ENCODE measurements around the gene SRP14.
"Not testable (repeated sequence)": the region's sequence is repeated elsewhere in the genome, so short reads cannot be mapped to it uniquely, and the experiment has no call there.

Gene SRP14

DNA sequence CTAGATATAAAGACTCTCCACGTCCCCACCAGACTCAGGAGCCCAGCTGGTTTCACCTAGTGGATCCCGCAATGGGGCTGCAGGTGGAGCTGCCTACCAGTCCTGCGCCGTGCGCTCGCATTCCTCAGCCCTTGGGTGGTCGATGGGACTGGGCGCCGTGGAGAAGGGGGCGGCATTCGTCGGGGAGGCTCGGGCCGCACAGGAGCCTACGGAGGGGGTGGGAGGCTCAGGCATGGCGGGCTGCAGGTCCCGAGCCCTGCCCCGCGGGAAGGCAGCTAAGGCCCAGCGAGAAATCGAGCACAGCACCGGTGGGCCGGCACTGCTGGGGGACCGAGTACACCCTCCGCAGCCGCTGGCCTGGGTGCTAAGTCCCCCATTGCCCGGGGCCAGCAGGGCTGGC is 35.7 kb upstream of the SRP14 start:
- not testable (repeated sequence) for H3K9ac ChIP-seq (ENCODE audit: low read length); H3K4me1 ChIP-seq (ENCODE audit: control insufficient read depth, insufficient read depth, low read length); H3K4me3 ChIP-seq (ENCODE audit: low read length); H3K27me3 ChIP-seq (ENCODE audit: control insufficient read depth, insufficient read depth, low read length); H3K36me3 ChIP-seq (ENCODE audit: control insufficient read depth, insufficient read depth, low read length); H3K27ac ChIP-seq (ENCODE audit: low read depth, low read length)

DNA sequence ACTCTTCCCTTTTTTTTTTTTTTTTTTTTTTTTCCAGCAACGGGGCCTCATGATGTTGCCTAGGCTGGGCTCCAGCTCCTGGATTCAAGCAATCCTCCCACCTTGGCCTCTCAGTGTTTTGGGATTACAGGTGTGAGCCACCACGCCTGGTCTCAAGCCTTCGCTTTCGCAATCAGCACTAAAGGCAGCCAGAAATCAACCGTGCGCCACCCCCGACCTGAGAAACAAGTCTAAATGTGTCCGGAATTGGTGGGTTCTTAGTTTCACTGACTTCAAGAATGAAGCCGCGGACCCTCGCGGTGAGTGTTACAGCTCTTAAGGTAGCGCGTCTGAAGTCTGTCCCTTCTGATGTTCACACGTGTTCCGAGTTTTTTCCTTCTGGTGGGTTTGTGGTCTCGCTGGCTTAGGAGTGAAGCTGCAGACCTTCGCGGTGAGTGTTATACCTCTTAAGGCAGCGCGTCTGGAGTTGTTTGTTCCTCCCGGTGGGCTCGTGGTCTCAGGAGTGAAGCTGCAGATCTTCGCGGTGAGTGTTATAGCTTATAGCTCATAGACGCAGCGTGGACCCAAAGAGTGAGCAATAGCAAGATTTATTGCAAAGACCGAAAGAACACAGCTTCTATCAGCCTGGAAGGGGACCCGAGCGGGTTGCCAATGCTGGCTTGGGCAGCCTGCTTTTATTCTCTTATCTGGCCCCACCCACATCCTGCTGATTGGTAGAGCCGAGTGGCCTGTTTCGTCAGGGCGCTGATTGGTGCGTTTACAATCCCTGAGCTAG is 34.9 kb upstream of the SRP14 start:
- H3K27me3 ChIP-seq (ENCODE audit: control insufficient read depth, insufficient read depth, low read length); H3K4me1 ChIP-seq (ENCODE audit: control insufficient read depth, insufficient read depth, low read length); H3K36me3 ChIP-seq (ENCODE audit: control insufficient read depth, insufficient read depth, low read length); H3K4me3 ChIP-seq (ENCODE audit: low read length); H3K27ac ChIP-seq (ENCODE audit: low read depth, low read length); H3K9ac ChIP-seq (ENCODE audit: low read length): not testable (repeated sequence)

DNA sequence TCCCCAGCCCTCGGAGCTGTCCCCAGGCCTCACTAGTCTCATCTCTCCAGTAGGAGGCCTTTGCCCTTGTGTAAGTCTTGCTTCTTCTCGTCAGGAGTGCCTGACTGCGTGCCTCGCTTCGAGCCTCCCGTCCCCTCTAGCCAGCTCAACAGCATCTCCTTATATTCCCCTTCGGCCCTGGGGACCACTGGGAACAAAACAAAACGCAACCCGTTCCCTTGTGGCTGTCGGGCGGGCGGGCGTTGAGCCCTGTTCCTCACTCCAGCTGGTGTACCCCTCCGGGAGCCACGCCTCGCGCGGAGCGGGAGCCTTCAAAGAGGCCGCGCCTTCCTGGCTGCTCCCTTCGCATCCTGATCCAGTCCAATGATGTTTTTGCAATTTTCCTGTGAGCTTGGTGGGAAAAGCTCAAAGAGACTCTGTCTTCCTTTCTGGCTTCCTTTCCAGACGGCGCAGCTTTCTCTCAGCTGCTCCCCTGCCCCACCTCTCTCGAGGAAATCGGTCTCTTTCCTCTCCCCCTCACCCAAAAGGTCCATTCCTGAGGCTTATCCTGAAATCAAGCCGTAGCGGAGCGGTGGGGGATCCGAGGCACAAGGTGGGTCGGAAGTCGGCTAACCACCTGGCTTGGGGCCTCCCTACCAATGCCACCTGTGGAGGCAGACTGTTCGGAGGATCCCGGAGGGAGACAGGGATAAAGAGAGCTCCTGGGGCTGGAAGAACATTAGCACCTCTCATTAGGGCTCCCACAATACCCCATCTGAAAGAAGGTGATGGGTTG is 33.4 kb upstream of the SRP14 start:
- H3K9ac ChIP-seq (ENCODE audit: low read length): no peak overlapping the region
- peaks cover 11% of the 10 kb centered on the region for H3K4me1 ChIP-seq (ENCODE audit: control insufficient read depth, insufficient read depth, low read length)
- H3K27ac ChIP-seq (ENCODE audit: low read depth, low read length): no peak overlapping the region
- no peaks in the 10 kb centered on the region for H3K27me3 ChIP-seq (ENCODE audit: control insufficient read depth, insufficient read depth, low read length)
- H3K36me3 ChIP-seq (ENCODE audit: control insufficient read depth, insufficient read depth, low read length): no peaks in the 10 kb centered on the region
- no peak overlapping the region for H3K4me3 ChIP-seq (ENCODE audit: low read length)

DNA sequence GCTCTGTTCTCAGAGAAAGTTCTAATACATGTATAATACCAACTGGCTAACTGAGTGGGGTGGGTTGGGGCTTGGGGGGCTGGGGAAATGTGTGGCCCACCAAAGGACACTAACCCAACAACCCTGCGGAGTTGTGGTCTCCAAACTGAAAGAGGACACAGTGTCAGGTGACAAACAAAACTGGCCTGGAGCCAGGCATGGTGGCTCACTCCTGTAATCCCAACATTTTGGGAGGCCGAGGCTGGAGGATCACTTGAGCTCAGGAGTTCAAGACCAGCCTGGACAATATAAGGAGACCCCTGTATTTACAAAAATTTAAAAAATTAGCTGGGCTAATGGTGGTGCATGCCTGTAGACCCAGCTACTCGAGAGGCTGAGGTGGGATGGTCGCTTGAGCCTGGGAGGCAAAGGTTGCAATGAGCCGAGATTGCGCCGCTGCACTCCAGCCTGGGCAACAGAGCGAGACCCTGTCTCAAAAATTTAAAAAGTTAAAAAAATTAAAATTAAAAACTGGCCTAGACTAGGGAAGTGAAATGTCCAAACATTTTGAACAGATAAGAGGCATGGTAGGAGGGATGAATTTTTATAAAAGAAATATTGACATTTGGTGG is 31.7 kb upstream of the SRP14 start:
- H3K4me3 ChIP-seq (ENCODE audit: low read length): no peak overlapping the region
- H3K9ac ChIP-seq (ENCODE audit: low read length): no peak overlapping the region
- H3K4me1 ChIP-seq (ENCODE audit: control insufficient read depth, insufficient read depth, low read length): peaks cover 11% of the 10 kb centered on the region
- no peaks in the 10 kb centered on the region for H3K36me3 ChIP-seq (ENCODE audit: control insufficient read depth, insufficient read depth, low read length)
- no peaks in the 10 kb centered on the region for H3K27me3 ChIP-seq (ENCODE audit: control insufficient read depth, insufficient read depth, low read length)
- no peak overlapping the region for H3K27ac ChIP-seq (ENCODE audit: low read depth, low read length)

DNA sequence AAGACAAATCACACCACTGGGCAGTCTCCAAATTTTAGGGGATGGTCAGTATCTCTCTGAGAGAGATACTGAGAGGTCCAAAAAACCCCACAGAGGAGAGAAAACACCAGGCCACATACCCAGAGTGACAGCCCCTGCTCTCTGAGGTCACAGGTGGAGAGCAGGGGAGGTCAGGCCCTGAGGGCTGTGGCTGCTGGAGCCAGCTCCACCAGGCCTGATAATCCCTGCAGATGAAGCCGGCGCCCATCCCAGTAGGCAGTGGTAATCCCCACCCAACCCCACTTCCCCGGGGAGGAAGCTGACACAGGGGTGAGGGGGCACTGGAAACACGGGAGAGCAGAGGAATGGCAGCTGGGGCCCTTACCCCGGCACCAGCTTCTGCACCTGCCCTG is 31.2 kb upstream of the SRP14 start:
- H3K9ac ChIP-seq (ENCODE audit: low read length): no peak overlapping the region
- no peaks in the 10 kb centered on the region for H3K27me3 ChIP-seq (ENCODE audit: control insufficient read depth, insufficient read depth, low read length)
- no peaks in the 10 kb centered on the region for H3K36me3 ChIP-seq (ENCODE audit: control insufficient read depth, insufficient read depth, low read length)
- H3K4me3 ChIP-seq (ENCODE audit: low read length): no peak overlapping the region
- no peak overlapping the region for H3K27ac ChIP-seq (ENCODE audit: low read depth, low read length)
- H3K4me1 ChIP-seq (ENCODE audit: control insufficient read depth, insufficient read depth, low read length): peaks cover 11% of the 10 kb centered on the region

DNA sequence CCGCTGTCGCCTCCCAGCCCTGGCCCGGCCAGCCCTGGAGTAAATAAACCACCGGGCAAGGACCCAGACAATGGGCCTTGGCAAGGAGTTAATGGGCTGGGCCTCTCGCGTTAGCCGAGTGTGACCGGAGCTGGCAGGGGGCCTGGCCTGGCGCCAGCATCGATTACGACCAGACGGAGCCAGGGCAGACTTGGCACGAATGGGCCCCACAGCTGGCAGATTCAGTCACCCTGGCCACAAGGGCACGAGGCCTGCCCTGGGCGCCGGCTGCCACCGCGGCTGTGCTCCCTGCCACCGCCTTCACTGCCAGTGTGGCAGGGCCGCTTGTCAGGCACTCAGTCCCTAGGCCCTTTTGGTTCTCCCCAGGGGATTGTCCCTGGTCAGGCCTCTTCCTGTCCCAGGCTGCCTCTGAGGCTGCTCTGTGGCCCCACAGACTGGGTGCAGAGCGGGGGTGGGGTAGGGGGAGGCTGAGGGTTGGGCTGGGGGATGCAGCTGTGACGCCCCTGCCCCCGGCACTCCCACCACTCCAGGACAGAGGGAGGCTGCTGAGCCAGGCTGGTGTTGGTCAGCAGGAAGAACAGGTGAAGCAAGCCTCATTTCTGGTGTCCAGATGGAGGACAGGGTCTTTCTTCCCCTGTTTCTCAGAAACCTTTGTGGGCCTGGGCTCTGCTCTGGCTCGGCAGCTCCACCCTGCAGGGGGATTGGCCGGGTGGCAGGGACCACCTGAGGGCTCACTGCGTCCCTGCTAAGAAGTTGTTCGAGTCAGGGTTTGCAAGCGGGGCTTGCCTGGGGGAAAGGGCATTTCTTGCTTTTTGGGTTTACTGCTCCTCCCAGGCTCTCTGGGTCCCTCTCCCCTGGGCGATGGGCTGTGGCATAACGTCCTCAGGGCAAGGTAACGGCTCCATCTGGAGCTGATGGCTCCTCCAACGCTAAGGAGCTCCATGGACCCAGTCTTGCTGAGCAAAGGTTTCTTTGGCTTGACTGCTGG is 30.5 kb upstream of the SRP14 start:
- H3K27ac ChIP-seq (ENCODE audit: low read depth, low read length): peak overlapping the region; percentile 57
- H3K27me3 ChIP-seq (ENCODE audit: control insufficient read depth, insufficient read depth, low read length): no peaks in the 10 kb centered on the region
- peaks cover 11% of the 10 kb centered on the region for H3K4me1 ChIP-seq (ENCODE audit: control insufficient read depth, insufficient read depth, low read length)
- no peak overlapping the region for H3K4me3 ChIP-seq (ENCODE audit: low read length)
- no peaks in the 10 kb centered on the region for H3K36me3 ChIP-seq (ENCODE audit: control insufficient read depth, insufficient read depth, low read length)
- no peak overlapping the region for H3K9ac ChIP-seq (ENCODE audit: low read length)

DNA sequence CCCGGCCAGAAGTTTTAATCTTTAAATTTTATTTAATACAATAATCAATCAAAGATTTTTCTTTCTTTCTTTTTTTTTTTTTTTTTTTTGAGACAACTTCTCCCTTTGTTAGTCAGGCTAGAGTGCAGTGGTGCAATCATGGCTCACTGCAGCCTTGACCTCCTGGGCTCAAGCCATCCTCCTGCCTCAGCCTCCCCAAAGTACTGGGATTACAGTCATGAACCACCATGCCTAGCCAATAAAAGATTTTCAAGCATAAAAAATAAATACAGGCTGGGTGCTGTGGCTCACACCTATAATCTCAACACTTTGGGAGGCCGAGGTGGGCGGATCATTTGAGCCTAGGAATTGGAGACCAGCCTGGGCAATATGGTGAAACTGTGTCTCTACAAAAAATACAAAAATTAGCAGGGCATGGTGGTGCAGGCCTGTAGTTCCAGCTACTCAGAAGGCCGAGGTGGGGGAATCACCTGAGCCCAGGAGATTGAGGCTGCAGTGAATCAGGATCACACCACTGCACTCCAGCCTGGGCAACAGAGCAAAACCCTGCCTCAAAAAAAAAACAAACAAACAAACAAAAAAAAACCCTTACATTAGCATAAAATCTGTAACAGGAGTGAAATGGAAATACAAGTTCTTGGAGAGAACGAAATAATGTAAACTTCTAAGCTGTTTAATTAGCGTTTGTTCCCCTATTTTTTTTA is 29.1 kb upstream of the SRP14 start:
- peaks cover 16% of the 10 kb centered on the region for H3K4me1 ChIP-seq (ENCODE audit: control insufficient read depth, insufficient read depth, low read length)
- no peak overlapping the region for H3K4me3 ChIP-seq (ENCODE audit: low read length)
- H3K9ac ChIP-seq (ENCODE audit: low read length): no peak overlapping the region
- H3K27me3 ChIP-seq (ENCODE audit: control insufficient read depth, insufficient read depth, low read length): no peaks in the 10 kb centered on the region
- no peak overlapping the region for H3K27ac ChIP-seq (ENCODE audit: low read depth, low read length)
- H3K36me3 ChIP-seq (ENCODE audit: control insufficient read depth, insufficient read depth, low read length): no peaks in the 10 kb centered on the region

DNA sequence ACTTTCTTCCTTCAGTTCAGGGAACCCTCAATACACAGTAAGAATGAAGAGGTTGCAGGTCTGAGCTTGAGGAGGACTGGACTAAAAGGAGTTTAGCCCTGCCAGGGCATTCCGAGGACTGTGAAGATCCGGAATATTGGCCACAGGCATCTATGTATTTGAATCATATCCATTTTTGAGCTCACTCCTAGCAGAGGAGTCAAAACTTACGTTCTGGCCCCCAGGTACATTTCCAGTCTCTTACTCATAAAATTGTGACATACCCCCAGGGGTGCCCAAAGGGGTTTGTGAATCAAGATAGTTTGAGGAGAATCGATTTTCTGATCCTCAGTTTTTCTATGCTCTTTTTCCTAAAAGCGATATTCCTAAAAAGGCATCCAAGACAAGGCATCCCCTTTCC is 27.6 kb upstream of the SRP14 start:
- no peak overlapping the region for H3K27ac ChIP-seq (ENCODE audit: low read depth, low read length)
- no peaks in the 10 kb centered on the region for H3K27me3 ChIP-seq (ENCODE audit: control insufficient read depth, insufficient read depth, low read length)
- no peak overlapping the region for H3K4me3 ChIP-seq (ENCODE audit: low read length)
- H3K9ac ChIP-seq (ENCODE audit: low read length): no peak overlapping the region
- no peaks in the 10 kb centered on the region for H3K36me3 ChIP-seq (ENCODE audit: control insufficient read depth, insufficient read depth, low read length)
- H3K4me1 ChIP-seq (ENCODE audit: control insufficient read depth, insufficient read depth, low read length): peaks cover 16% of the 10 kb centered on the region

DNA sequence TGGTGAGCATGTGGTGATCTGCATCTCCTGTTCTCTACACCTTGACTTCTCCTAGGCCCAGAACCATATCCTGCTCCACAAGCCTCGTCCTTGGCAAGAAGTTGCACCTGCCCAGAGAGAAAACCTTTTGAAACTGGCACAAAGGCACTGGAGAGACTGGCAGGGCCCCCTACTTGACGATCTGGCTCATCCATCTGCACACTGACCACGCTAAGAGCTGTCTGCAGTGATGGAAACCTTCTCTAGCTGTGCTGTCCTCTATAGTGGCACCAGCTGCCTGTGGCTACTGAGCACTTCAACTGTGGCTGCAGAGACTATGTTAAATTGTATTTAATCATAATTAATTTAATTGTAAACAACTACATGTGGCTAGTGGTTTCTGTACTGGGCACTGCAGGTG is 26.2 kb upstream of the SRP14 start:
- Histone ChIP-seq H3K4me3 (ENCODE audit: low read length) (no peak overlapping the region), H3K4me1 (ENCODE audit: control insufficient read depth, insufficient read depth, low read length) (peaks cover 16% of the 10 kb centered on the region), H3K9ac (ENCODE audit: low read length) (no peak overlapping the region), H3K27me3 (ENCODE audit: control insufficient read depth, insufficient read depth, low read length) (no peaks in the 10 kb centered on the region), H3K36me3 (ENCODE audit: control insufficient read depth, insufficient read depth, low read length) (no peaks in the 10 kb centered on the region), H3K27ac (ENCODE audit: low read depth, low read length) (no peak overlapping the region)

DNA sequence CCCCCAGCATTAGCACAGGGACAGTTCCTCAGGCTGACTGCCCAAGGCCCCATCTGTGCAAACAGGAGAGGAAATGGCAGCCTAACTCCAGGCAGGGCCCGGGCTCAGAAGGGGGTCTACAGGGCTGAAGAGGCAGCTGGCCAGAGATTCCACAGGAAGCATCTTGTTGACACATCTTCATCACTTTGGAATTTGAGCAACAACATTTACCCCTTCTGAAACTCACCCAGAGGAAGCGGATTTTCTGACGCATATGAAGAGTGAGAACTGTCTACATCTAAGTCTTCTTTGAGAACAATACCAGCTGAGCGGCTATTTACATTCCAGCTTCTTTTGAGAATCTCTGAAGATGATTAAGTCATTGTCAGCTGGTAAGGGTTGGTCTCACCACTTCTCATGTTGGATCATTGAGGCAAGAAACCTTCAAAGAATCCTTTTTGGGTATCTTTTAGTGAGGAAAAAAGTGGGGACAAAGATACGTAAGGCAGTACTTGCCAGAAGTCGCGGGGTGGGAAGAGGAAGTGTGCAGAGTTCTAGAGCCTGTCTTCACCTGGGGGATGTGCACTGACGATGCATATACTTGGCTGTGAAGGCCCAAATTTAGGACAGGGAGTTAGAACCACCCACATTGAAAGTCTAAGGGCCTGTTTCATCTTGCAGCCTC is 25.4 kb upstream of the SRP14 start:
- Histone ChIP-seq H3K9ac (ENCODE audit: low read length) (no peak overlapping the region), H3K4me1 (ENCODE audit: control insufficient read depth, insufficient read depth, low read length) (peaks cover 10% of the 10 kb centered on the region), H3K4me3 (ENCODE audit: low read length) (no peak overlapping the region), H3K27ac (ENCODE audit: low read depth, low read length) (peak overlapping the region; percentile 29), H3K36me3 (ENCODE audit: control insufficient read depth, insufficient read depth, low read length) (no peaks in the 10 kb centered on the region), H3K27me3 (ENCODE audit: control insufficient read depth, insufficient read depth, low read length) (no peaks in the 10 kb centered on the region)

DNA sequence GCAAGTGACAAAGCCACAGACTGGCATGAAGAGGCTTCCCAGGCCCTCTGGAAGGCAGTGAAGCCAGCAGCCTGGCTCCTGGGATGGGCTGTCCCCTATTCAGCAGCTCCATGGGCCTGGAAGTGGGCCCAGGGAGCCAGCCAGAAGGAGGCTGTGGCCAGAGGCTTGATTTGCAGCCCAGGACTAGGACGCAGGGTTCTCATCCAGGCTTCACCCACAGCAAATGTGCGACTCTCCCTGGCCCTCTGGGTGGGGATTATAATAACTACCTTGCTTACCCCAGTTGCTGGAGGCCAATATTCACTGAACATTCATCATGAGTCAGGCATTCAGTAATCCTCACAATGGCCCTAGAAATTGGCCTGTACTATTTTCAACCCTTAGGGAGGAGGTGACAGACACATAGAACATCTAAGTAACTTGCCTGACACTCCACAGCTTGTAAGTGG is 24.6 kb upstream of the SRP14 start:
- Histone ChIP-seq H3K36me3 (ENCODE audit: control insufficient read depth, insufficient read depth, low read length) (no peaks in the 10 kb centered on the region), H3K4me1 (ENCODE audit: control insufficient read depth, insufficient read depth, low read length) (peaks cover 5% of the 10 kb centered on the region), H3K4me3 (ENCODE audit: low read length) (no peak overlapping the region), H3K27ac (ENCODE audit: low read depth, low read length) (peak overlapping the region; percentile 34), H3K27me3 (ENCODE audit: control insufficient read depth, insufficient read depth, low read length) (no peaks in the 10 kb centered on the region), H3K9ac (ENCODE audit: low read length) (no peak overlapping the region)

Measured in rectal smooth muscle tissue (tissue), 1 donor.